Bladder microvascular endothelial cell (primary cell): Measurements from ENCODE around the gene GAN. TPM values are rescaled to one million over a fixed set of nuclear protein-coding genes. Genes with fewer than 3 reads are reported as not detected.

ENCODE experiments used
- total RNA-seq: library from RNA; depleted of rRNA; stranded (reverse); fragments of >200 nt; gene quantifications from 2 replicates; pipeline ENCODE4 v1.2.3, GENCODE V29; 2014

The GAN gene, protein sequence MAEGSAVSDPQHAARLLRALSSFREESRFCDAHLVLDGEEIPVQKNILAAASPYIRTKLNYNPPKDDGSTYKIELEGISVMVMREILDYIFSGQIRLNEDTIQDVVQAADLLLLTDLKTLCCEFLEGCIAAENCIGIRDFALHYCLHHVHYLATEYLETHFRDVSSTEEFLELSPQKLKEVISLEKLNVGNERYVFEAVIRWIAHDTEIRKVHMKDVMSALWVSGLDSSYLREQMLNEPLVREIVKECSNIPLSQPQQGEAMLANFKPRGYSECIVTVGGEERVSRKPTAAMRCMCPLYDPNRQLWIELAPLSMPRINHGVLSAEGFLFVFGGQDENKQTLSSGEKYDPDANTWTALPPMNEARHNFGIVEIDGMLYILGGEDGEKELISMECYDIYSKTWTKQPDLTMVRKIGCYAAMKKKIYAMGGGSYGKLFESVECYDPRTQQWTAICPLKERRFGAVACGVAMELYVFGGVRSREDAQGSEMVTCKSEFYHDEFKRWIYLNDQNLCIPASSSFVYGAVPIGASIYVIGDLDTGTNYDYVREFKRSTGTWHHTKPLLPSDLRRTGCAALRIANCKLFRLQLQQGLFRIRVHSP
- total RNA-seq, result 5.2 and 12.2 TPM in 2 replicates

DNA sequence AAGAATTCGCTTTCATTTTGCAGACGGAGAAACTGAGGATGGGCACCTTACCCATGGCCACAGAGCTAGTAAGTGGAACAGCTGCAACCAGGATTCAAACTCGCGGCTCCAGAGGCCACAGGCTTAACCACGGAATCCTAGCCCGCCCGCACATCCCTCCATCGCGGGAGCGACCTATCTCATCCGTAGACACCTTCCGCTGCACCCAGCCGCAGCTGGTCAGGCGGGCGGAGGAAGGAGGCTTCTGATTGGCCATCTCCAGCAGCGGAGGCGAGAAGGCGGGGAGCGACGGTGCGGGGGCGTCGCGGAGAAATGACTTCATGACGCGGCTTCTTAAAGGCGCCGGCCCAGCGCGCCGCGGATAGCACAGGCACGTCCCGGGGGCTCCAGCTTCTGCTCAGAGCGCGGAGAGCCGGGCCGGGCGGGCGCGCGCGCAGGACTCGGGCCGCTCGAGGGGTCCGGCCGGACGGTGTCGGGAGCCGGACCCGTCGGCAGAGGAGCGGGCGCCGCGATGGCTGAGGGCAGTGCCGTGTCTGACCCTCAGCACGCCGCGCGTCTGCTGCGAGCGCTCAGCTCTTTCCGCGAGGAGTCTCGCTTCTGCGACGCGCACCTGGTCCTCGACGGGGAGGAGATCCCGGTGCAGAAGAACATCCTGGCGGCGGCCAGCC lies at the start of gene GAN:
GAN (plus strand) TSS at position 360 of the 668 bp plus-strand sequence; CDS start at position 512, 152 bp downstream.

Other genes with a start within 250 kb of the GAN start
- 0.16 TPM in 1 of 2 replicates, not detected in the other for gene C16orf46, start 237.7 kb upstream of the GAN start, total RNA-seq
- gene GCSH, start 218.6 kb upstream of the GAN start, total RNA-seq, result 4.4 and 14.7 TPM in 2 replicates
- not detected in 2 replicates for gene BCO1, start 76.3 kb upstream of the GAN start, total RNA-seq
- gene CMIP, start 129.8 kb downstream of the GAN start, total RNA-seq, result 23.6 and 56.4 TPM in 2 replicates